ENCODE data around the gene LCN12. TPM values are rescaled to one million over a fixed set of nuclear protein-coding genes. Genes with fewer than 3 reads are reported as not detected.

Gene LCN12
- total RNA-seq, 4 donors from 2014 or later: not detected

DNA sequence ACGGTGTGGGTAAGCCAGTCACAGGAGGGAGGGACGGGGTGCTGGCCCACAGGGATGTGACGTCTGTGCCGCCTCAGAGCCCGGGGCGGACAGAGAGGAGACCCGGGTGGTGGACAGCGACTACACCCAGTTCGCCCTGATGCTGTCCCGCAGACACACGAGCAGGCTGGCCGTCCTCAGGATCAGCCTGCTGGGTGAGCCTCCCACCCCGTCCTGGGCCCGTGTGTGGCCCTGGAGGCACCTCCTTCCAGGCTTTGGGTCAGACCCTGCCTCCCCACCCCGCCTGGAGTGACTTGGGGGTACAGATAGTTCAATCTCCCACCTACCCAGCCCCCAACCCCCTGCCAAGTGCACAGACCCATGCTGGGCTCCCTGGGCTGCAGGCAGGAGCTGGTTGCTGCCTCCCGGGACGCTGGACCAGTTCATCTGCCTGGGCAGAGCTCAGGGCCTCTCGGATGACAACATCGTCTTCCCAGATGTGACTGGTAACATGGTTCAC is 1.7 kb downstream of the LCN12 start:
- WGBS: no CpG with 5 or more reads among the region's 19 CpGs
- Histone ChIP-seq H3K36me3 (no peaks in the 10 kb centered on the region), H3K9me3 (no peaks in the 10 kb centered on the region), H3K4me1 (peaks cover 17 to 23% (median 19%) of the 10 kb centered on the region in 4 donors), H3K27me3 (peaks cover 0 to 3% (median 0%) of the 10 kb centered on the region in 4 donors), H3K4me3 (no peak overlapping the region), H3K27ac (replicated peaks in 1 of 4) (no peak overlapping the region)
- no peak for DNase-seq (ENCODE audit: extremely low spot score)
- intact Hi-C loops (cut with DNase I): loop anchor here (5.0 kb wide), 1 partner anchor 167 kb away; no protein-coding TSS in a partner anchor
- TF ChIP-seq EP300 (IDR thresholded peaks at IDR 0.05) (no peak), POLR2A (IDR thresholded peaks at IDR 0.05; ENCODE audit: low read depth) (no peak), POLR2AphosphoS5 (IDR thresholded peaks at IDR 0.05) (no peak)
- TF ChIP-seq, protein P1, sequence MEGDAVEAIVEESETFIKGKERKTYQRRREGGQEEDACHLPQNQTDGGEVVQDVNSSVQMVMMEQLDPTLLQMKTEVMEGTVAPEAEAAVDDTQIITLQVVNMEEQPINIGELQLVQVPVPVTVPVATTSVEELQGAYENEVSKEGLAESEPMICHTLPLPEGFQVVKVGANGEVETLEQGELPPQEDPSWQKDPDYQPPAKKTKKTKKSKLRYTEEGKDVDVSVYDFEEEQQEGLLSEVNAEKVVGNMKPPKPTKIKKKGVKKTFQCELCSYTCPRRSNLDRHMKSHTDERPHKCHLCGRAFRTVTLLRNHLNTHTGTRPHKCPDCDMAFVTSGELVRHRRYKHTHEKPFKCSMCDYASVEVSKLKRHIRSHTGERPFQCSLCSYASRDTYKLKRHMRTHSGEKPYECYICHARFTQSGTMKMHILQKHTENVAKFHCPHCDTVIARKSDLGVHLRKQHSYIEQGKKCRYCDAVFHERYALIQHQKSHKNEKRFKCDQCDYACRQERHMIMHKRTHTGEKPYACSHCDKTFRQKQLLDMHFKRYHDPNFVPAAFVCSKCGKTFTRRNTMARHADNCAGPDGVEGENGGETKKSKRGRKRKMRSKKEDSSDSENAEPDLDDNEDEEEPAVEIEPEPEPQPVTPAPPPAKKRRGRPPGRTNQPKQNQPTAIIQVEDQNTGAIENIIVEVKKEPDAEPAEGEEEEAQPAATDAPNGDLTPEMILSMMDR (IDR thresholded peaks at IDR 0.05): no peak

GRCh38 chr9:136954270-136955083 is 2.4 kb downstream of the LCN12 start:
- no peak overlapping the region for H3K27ac ChIP-seq (replicated peaks in 1 of 4)

GRCh38 chr9:136955202-136955942 is 3.3 kb downstream of the LCN12 start:
- 86% methylated on average over 13 of the region's 14 CpGs for WGBS
- Histone ChIP-seq H3K4me3 (no peak overlapping the region), H3K36me3 (no peaks in the 10 kb centered on the region), H3K9me3 (no peaks in the 10 kb centered on the region), H3K4me1 (peaks cover 5 to 9% (median 6%) of the 10 kb centered on the region in 4 donors), H3K27me3 (peaks cover 0 to 15% (median 0%) of the 10 kb centered on the region in 4 donors), H3K27ac (replicated peaks in 1 of 4) (no peak overlapping the region)
- no peak for DNase-seq (ENCODE audit: extremely low spot score)
- intact Hi-C loops (cut with DNase I): no loop called here
- TF ChIP-seq, protein P1 (IDR thresholded peaks at IDR 0.05): no peak
- TF ChIP-seq EP300 (IDR thresholded peaks at IDR 0.05) (no peak), POLR2A (IDR thresholded peaks at IDR 0.05; ENCODE audit: low read depth) (no peak), POLR2AphosphoS5 (IDR thresholded peaks at IDR 0.05) (no peak)

More at GRCh38 chr9:136954270-136955083, 2.4 kb downstream of the LCN12 start:
- TF ChIP-seq POLR2AphosphoS5 (IDR thresholded peaks at IDR 0.05): no peak
- no peak for TF ChIP-seq EP300 (IDR thresholded peaks at IDR 0.05)
- no peak for TF ChIP-seq POLR2A (IDR thresholded peaks at IDR 0.05; ENCODE audit: low read depth)
- TF ChIP-seq, protein P1 (IDR thresholded peaks at IDR 0.05): no peak
- Histone ChIP-seq H3K9me3 (no peaks in the 10 kb centered on the region), H3K27me3 (peaks cover 0 to 9% (median 0%) of the 10 kb centered on the region in 4 donors), H3K4me1 (peaks cover 10 to 16% (median 12%) of the 10 kb centered on the region in 4 donors), H3K36me3 (no peaks in the 10 kb centered on the region), H3K4me3 (no peak overlapping the region)
- no peak for DNase-seq (ENCODE audit: extremely low spot score)
- WGBS: 90% methylated on average over 18 of the region's 25 CpGs
- intact Hi-C loops (cut with DNase I): loop anchor here (5.0 kb wide), 1 partner anchor 167 kb away; no protein-coding TSS in a partner anchor

DNA sequence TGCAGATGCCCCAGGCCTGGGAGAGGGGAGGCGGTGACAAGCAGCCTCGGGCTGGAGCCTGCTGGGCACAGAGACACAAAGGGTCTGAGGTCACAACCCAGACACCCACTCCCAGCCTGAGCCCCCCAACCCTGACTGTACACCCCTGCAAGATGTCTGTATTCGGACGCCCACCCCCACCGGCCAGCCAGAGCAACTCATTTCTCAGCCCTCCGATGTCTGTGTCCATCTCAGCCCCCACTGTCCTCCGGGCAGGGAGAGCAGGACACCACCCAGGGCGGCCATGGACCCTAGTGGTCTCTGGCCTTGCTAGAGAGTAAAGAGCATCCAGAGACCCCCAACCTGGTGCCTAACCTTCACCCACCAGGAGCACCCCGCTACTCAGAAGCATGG is 3.9 kb downstream of the LCN12 start:
- Histone ChIP-seq H3K9me3 (no peaks in the 10 kb centered on the region), H3K36me3 (no peaks in the 10 kb centered on the region), H3K27ac (replicated peaks in 1 of 4) (no peak overlapping the region), H3K4me3 (no peak overlapping the region), H3K4me1 (peaks cover 0 to 4% (median under 1%) of the 10 kb centered on the region in 4 donors), H3K27me3 (peaks cover 0 to 15% (median 0%) of the 10 kb centered on the region in 4 donors)
- 98% methylated on average over 9 of the region's 9 CpGs for WGBS
- intact Hi-C loops (cut with DNase I): no loop called here
- DNase-seq (ENCODE audit: extremely low spot score): no peak
- TF ChIP-seq POLR2A (IDR thresholded peaks at IDR 0.05; ENCODE audit: low read depth): no peak
- TF ChIP-seq, protein P1 (IDR thresholded peaks at IDR 0.05): no peak
- TF ChIP-seq EP300 (IDR thresholded peaks at IDR 0.05): no peak
- no peak for TF ChIP-seq POLR2AphosphoS5 (IDR thresholded peaks at IDR 0.05)
